Thyroid gland (tissue), 4 donors: ENCODE data around the gene ELMO3.

Experiments
- CTCF ChIP-seq, 6 experiments: fragments of 200-600 bp in 3 of 6; fragments of 450-650 bp in 3 of 6; sonication (generic) in 3 of 6; IDR thresholded peaks; one replicate each; pipeline ENCODE4 v1.5.1; 2016 to 2019; ENCODE audit warnings: antibody characterized with exemption in 6 of 6, mild to moderate bottlenecking in 2 of 6, inconsistent platforms in 1 of 6, moderate library complexity in 1 of 6
- POLR2A ChIP-seq, 2 donors: fragments of 450-650 bp; IDR thresholded peaks; one replicate each; pipeline ENCODE4 v1.6.1; 2017; ENCODE audit warnings: antibody characterized with exemption in 2 of 2, mild to moderate bottlenecking in 2 of 2, moderate library complexity in 1 of 2

- TF ChIP-seq POLR2A (IDR thresholded peaks at IDR 0.05) (no peak), CTCF (IDR thresholded peaks at IDR 0.05) (no peak)
Observed at GRCh38 chr16:67195676-67196075, 3.3 kb upstream of the ELMO3 start.
